HUES6 (cell line): ENCODE results near the gene LEKR1.

Experiments
- H3K27ac ChIP-seq: 2 replicates; pipeline ENCODE4 v1.7.0; 2013; ENCODE audit warnings: low read depth, mild to moderate bottlenecking, low read length, inconsistent platforms
- H3K27me3 ChIP-seq: 2 replicates; pipeline ENCODE4 v1.6.1; 2013; ENCODE audit warnings: low read length; ENCODE audit not compliant: control insufficient read depth, insufficient read depth
- H3K36me3 ChIP-seq: 2 replicates; pipeline ENCODE4 v1.6.1; 2013; ENCODE audit warnings: low read length; ENCODE audit not compliant: control insufficient read depth, insufficient read depth
- H3K4me1 ChIP-seq: 2 replicates; pipeline ENCODE4 v1.6.1; 2013; ENCODE audit warnings: low read length; ENCODE audit not compliant: control insufficient read depth, insufficient read depth
- H3K4me3 ChIP-seq: 2 replicates; pipeline ENCODE4 v1.5.1; 2013; ENCODE audit warnings: low read depth, low read length
- H3K9ac ChIP-seq: one replicate; pipeline ENCODE4 v1.6.1; 2013; ENCODE audit warnings: mild to moderate bottlenecking, low read length
- H3K9me3 ChIP-seq: 2 replicates; pipeline ENCODE4 v1.6.1; 2013; ENCODE audit warnings: low read depth, low read length; ENCODE audit not compliant: control insufficient read depth, insufficient read depth

Gene LEKR1

DNA sequence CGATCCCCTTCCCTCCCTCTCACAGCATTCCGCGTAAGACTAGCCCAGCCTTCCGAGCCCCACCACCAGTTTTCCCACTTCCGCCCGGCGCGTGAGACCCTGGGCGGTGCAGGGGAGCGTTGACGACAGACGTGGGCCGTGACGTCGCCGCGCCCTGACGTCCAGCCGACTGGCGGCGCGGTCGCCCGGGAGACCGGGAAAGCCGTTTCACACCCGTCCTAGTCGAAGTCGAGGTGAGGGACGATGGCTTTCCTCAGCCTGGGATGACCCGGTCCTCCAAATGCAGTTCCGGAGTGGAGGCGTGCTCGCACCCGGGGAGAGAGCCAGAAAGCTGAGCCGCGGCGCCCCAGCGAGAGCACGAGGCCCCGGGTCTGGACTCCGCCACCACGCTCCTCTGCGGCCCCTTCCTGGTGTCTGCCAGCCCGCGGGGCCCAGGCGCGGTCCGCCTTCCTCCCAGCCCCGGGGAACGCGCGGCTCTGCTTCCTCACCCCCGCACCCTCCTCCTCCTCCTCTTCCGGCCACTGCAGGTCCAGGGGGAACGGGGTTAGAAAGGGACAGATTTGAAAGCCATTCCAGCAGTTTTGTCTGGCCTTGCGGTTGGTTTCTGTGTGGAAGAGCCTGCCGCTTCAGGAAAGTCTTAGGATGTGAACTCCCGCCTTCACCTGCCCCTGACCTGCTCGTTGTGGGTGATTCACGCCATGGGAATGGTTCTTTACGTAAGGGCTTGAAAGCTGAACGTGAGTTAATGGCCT is at the start of gene LEKR1:
LEKR1 (plus strand) TSS at position 210 of the 752 bp plus-strand sequence. CDS start 2,977 bp downstream, outside the sequence.
- peaks cover 70% of the 10 kb centered on the region for H3K27me3 ChIP-seq
- no peak within 1 kb of the TSS; the same call in 1 of the 2 replicates for H3K27ac ChIP-seq
- peaks cover 20% of the 10 kb centered on the region for H3K4me1 ChIP-seq
- H3K4me3 ChIP-seq, result peak within 1 kb of the TSS; percentile 66
- no peaks in the 10 kb centered on the region for H3K36me3 ChIP-seq
- H3K9ac ChIP-seq, result peak within 1 kb of the TSS; percentile 58
- H3K9me3 ChIP-seq, result no peaks in the 10 kb centered on the region

DNA sequence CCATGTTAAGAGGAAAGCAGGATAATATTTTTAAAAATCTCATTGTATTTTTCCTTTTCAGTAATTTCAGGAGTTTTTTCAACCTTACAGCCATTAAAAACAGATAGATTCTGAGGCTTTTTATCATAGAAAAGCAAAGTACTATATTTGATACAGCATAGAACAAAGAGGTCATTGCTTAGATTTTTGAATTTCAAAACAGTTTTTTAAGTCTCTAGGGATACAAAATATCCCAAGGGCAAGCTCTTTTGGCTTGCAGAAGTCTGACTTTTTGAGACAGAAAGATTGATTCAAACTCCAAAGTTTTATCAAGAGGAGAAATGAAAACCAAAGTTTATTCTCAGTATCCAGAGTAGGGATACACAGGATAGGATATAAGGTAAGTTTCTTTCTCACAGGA is 49.3 kb upstream of the LEKR1 start:
- Histone ChIP-seq H3K9me3 (no peaks in the 10 kb centered on the region), H3K36me3 (no peaks in the 10 kb centered on the region), H3K27me3 (no peaks in the 10 kb centered on the region), H3K4me1 (no peaks in the 10 kb centered on the region), H3K27ac (no peak overlapping the region), H3K9ac (no peak overlapping the region), H3K4me3 (no peak overlapping the region)

DNA sequence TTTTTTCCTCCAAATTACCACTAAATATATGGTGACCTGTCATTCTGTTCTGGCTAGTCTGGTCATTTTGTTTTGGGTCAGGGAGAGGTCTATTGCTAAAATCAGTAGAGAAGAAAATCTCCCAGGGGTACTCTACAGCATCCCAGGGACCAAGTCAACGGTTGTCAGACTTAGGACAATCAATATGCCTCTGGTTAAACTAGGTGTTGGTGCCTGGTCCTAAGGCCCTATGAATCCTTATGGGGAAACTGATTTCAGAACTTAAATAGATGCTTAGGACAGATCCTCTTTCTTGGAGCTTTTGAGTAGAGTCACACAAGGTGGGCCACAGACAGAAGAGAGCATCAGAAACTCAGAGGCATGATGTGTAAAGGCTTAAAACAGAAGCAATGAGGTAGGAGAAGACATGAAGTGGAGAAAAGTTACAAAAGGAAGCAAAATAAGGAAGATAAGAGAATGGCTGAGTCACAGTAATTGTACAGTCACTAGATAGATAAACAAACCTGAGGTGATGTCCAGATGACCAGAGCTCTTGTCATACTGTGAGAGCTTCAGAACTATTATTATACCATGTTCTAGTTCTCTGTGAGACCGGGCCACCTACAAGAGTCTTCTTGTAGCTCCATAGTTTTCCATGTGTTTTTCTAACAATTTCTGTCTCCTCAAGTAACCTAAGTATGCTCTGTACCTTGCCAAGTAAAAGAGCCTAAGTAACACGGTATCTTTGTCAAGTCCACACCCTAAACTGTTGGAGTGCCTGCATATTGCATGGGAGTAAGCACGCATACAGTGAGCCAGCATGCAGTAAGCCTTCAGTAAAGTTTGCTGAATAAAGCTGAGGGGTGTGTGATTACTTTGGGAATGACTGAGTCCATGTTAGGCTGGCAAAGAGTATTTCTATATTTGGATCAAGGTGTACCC is 44.6 kb upstream of the LEKR1 start:
- Histone ChIP-seq H3K9me3 (no peaks in the 10 kb centered on the region), H3K4me3 (no peak overlapping the region), H3K4me1 (no peaks in the 10 kb centered on the region), H3K27ac (no peak overlapping the region), H3K36me3 (no peaks in the 10 kb centered on the region), H3K9ac (no peak overlapping the region), H3K27me3 (no peaks in the 10 kb centered on the region)

DNA sequence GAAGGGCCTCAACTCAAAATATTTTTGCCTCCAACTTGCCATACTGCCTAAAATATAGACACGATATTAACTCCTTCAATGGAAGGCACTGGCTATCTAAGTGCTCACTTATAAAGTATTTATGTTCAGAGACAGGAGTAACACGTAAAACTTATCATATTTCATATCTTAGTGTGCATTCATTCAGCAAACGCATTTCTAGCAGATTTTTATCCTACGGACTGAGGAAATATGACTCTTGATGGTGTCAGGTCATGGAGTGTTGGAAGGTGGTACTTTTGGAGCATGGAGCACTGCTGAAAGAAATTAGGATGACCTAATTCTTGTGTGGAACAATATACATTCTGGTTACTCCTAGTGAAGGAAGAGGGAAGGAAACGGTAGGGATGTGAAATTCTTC is 43.8 kb upstream of the LEKR1 start:
- H3K9me3 ChIP-seq, result no peaks in the 10 kb centered on the region
- H3K4me1 ChIP-seq, result no peaks in the 10 kb centered on the region
- no peak overlapping the region for H3K4me3 ChIP-seq
- no peak overlapping the region for H3K27ac ChIP-seq
- H3K36me3 ChIP-seq, result no peaks in the 10 kb centered on the region
- H3K9ac ChIP-seq, result no peak overlapping the region
- H3K27me3 ChIP-seq, result no peaks in the 10 kb centered on the region

DNA sequence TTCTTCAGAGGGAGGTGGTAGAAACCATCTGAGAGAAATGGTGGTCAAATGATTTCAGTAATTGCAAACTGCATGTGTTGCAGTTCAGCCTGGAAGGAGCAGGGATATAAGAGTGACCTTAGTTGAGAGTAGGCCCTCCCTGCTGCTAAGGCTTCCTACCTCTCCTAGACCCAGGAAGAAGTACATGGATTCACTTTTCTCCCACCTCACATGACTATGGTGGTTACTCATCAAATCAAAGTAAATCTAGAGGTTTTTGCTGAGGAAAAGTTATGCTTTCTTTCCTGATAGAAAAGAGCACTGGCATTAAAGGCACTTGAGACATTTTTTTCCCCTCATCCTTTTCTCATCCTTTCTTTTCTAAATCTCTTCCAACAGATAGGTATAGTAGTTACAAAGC is 43.2 kb upstream of the LEKR1 start:
- Histone ChIP-seq H3K36me3 (no peaks in the 10 kb centered on the region), H3K4me3 (no peak overlapping the region), H3K4me1 (no peaks in the 10 kb centered on the region), H3K9me3 (no peaks in the 10 kb centered on the region), H3K27ac (no peak overlapping the region), H3K27me3 (no peaks in the 10 kb centered on the region), H3K9ac (no peak overlapping the region)

DNA sequence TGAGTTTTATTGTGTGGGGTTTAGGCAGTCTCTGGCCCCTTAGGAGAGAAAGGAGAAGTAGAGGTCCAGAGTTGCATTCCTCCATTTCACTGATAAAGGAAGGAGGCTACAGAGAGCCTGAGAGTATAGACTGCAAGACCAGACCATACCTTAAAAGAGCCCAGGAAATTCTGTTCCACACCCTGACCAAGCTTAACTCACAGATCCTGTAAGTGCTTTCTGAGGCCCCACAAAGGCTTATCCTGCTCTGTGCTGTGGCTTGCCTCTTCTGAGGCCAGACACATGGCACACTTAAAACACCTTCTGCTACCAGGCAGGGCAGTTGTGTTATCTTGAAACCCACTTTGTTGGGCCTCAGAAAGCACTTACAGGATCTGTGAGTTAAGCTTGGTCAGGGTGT is 39.2 kb upstream of the LEKR1 start:
- H3K36me3 ChIP-seq, result no peaks in the 10 kb centered on the region
- H3K4me3 ChIP-seq, result no peak overlapping the region
- no peak overlapping the region for H3K9ac ChIP-seq
- no peaks in the 10 kb centered on the region for H3K4me1 ChIP-seq
- no peaks in the 10 kb centered on the region for H3K27me3 ChIP-seq
- H3K27ac ChIP-seq, result no peak overlapping the region
- H3K9me3 ChIP-seq, result no peaks in the 10 kb centered on the region

DNA sequence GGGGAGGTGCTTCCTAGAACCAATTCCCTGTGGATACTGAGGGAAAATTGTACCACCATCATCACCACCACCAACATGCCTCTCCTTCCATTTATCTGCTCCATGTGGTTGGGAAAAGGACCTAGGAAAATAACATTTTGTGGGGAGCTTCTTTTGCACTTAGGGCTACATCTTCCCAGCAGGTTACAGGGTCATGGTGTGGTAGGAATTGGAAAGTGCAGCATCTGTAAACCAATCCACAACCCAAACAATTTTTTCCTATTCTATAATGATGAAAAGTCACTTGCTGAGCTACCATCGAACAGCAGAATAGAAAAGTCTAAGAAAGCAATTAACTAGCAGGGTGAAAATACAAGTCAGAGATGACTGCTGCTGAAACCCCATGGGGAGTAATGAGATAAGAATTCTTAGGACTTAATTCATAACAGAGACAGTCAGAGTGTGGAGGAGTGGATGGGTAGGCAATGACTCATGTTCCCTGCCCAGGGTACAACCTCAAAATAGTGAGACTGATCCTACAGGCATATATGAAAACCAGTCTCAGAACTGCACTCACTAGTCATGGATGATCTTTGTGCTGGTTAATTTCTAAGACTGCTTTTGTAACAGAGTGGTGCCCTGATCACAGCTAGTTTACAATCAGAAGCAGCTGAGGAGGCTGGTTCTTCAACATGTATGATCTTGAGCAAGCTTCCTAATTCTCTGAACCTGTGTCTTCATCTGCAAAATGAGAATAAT is 38.1 kb upstream of the LEKR1 start:
- Histone ChIP-seq H3K4me1 (no peaks in the 10 kb centered on the region), H3K9ac (no peak overlapping the region), H3K27me3 (no peaks in the 10 kb centered on the region), H3K9me3 (no peaks in the 10 kb centered on the region), H3K36me3 (no peaks in the 10 kb centered on the region), H3K4me3 (no peak overlapping the region), H3K27ac (no peak overlapping the region)

DNA sequence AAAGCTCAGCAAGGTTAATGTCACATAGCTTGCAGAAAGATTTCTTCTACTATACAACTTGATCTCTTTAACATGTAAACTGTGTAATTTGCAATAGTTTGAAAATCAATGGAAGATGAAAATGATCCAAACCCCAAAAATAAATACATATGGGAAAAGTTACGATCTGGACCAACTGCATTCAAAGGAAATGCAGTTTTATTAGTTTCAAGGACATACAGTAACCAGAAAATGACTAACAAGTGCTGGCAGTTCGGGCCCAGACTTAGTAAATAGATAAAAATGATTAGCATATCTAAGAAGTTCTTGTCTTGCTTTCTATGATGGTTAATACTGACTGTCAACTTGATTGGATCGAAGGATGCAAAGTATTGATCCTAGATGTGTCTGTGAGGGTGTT is 37.3 kb upstream of the LEKR1 start:
- Histone ChIP-seq H3K27ac (no peak overlapping the region), H3K4me3 (no peak overlapping the region), H3K27me3 (no peaks in the 10 kb centered on the region), H3K9ac (no peak overlapping the region), H3K9me3 (no peaks in the 10 kb centered on the region), H3K36me3 (no peaks in the 10 kb centered on the region), H3K4me1 (no peaks in the 10 kb centered on the region)

DNA sequence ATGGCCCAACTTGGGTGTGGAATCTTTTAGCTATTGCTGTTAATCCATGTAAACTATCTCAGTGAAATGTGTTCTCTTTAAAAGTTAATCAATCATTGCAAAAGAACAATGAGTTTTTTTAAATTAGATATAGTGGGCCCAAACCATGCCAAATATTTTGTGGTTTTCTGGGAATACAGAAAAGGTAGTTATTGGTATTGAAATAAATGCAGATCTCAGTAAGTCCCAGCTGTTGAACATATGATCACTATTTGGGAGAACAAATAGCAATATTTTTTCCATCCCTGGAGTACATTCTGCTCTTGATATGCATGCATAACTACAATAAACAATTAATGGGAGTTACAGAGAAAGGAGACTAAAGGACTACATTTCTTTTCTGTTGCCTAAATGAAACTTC is 36.0 kb upstream of the LEKR1 start:
- H3K36me3 ChIP-seq, result no peaks in the 10 kb centered on the region
- no peaks in the 10 kb centered on the region for H3K27me3 ChIP-seq
- H3K4me3 ChIP-seq, result no peak overlapping the region
- H3K27ac ChIP-seq, result no peak overlapping the region
- no peaks in the 10 kb centered on the region for H3K9me3 ChIP-seq
- no peak overlapping the region for H3K9ac ChIP-seq
- H3K4me1 ChIP-seq, result no peaks in the 10 kb centered on the region

DNA sequence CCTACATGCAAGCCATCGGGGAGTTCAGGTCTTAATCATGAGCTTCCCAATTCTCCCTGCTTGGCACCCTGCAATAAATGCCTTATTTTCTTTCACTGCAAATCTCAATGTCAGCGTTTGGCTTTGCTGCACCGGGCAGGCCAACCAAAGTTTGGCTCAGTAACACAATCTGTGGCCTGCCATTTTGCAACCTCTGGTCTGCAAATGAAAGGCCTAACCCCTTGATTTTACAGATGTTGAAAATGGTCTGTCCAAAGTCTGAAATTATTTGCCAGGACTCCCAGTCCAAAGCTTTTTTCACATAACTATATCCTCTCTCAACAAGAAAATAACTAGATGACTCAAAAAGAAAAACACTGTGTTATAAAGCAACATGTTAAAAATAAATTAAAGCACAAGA is 34.0 kb upstream of the LEKR1 start:
- H3K4me1 ChIP-seq, result no peaks in the 10 kb centered on the region
- no peak overlapping the region for H3K27ac ChIP-seq
- H3K27me3 ChIP-seq, result no peaks in the 10 kb centered on the region
- H3K9me3 ChIP-seq, result no peaks in the 10 kb centered on the region
- no peak overlapping the region for H3K9ac ChIP-seq
- H3K36me3 ChIP-seq, result no peaks in the 10 kb centered on the region
- H3K4me3 ChIP-seq, result no peak overlapping the region

DNA sequence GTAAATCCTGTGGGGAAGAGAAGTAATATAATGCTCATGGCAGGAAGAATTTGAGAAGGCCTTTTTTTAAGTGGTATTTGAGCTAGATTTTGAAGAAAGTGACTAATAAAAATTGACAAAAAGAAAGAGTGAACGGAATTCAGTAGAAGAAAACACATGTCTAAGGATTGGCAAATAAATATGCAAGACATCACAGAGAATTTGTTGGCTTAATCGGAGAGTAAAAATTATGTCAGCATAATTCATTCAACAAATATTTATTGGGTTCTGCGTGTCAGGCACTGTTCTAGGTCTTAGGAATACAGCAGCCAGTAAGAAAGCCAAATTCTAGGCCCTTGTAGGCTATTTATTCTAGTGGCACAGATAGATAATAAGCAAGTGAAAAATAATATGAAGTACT is 33.6 kb upstream of the LEKR1 start:
- H3K27me3 ChIP-seq, result no peaks in the 10 kb centered on the region
- no peak overlapping the region for H3K9ac ChIP-seq
- H3K9me3 ChIP-seq, result no peaks in the 10 kb centered on the region
- no peak overlapping the region for H3K27ac ChIP-seq
- H3K36me3 ChIP-seq, result no peaks in the 10 kb centered on the region
- H3K4me1 ChIP-seq, result no peaks in the 10 kb centered on the region
- no peak overlapping the region for H3K4me3 ChIP-seq
